Neural cell (in vitro differentiated cells): ENCODE results near the gene UBE2V1. TPM values are rescaled to one million over a fixed set of nuclear protein-coding genes. Genes with fewer than 3 reads are reported as not detected.

Experiments used
- H2AFZ ChIP-seq: fragments of 200-600, 300-800 bp; sonication (generic), shearing (Covaris generic); 2 replicates; pipeline ENCODE4 v1.6.0; 2014; ENCODE audit warnings: low read depth, mild to moderate bottlenecking, antibody characterized with exemption, low read length, moderate library complexity
- H3F3A ChIP-seq: fragments of 200-600 bp; shearing (Covaris generic); 2 replicates; pipeline ENCODE4 v1.6.1; 2016; ENCODE audit warnings: mild to moderate bottlenecking, moderate library complexity, mixed read lengths, antibody characterized with exemption, low read length; ENCODE audit not compliant: insufficient read depth, poor library complexity, severe bottlenecking
- H3K27ac ChIP-seq: fragments of 200-600, 300-800 bp; sonication (generic), shearing (Covaris generic); 2 replicates; pipeline ENCODE4 v1.5.1; 2014; ENCODE audit warnings: mild to moderate bottlenecking, low read length, moderate library complexity
- H3K27me3 ChIP-seq: fragments of 300-800, 200-600 bp; sonication (generic), shearing (Covaris generic); 2 replicates; pipeline ENCODE4 v1.6.0; 2014; ENCODE audit warnings: mild to moderate bottlenecking, low read depth, low read length, moderate library complexity; ENCODE audit not compliant: insufficient read depth
- H3K36me3 ChIP-seq: fragments of 300-800, 200-600 bp; sonication (generic), shearing (Covaris generic); 2 replicates; pipeline ENCODE4 v1.5.1; 2014; ENCODE audit warnings: mild to moderate bottlenecking, antibody characterized with exemption, low read length, moderate library complexity; ENCODE audit not compliant: insufficient read depth
- H3K4me2 ChIP-seq: fragments of 300-800, 200-600 bp; sonication (generic), shearing (Covaris generic); 2 replicates; pipeline ENCODE4 v1.6.0; 2014; ENCODE audit warnings: mild to moderate bottlenecking, low read length
- H3K4me3 ChIP-seq: fragments of 300-800, 200-600 bp; sonication (generic), shearing (Covaris generic); 2 replicates; pipeline ENCODE4 v1.5.1; 2014; ENCODE audit warnings: mild to moderate bottlenecking, low read length, moderate library complexity
- H3K79me2 ChIP-seq: fragments of 200-600 bp; shearing (Covaris generic); replicated peaks from 2 replicates; pipeline ENCODE4 v1.6.0; 2014; ENCODE audit warnings: mild to moderate bottlenecking, low read length, moderate library complexity; ENCODE audit not compliant: insufficient read depth
- H3K9ac ChIP-seq: fragments of 300-800, 200-600 bp; sonication (generic), shearing (Covaris generic); 2 replicates; pipeline ENCODE4 v1.6.1; 2016; ENCODE audit warnings: mild to moderate bottlenecking, low read length, mixed read lengths
- H3K9me2 ChIP-seq: fragments of 200-600 bp; shearing (Covaris generic); 2 replicates; pipeline ENCODE4 v1.6.1; 2016; ENCODE audit warnings: mild to moderate bottlenecking, low read length, mixed read lengths; ENCODE audit not compliant: insufficient read depth
- H3K9me3 ChIP-seq: fragments of 200-600, 300-800 bp; sonication (generic), shearing (Covaris generic); 2 replicates; pipeline ENCODE4 v1.6.1; 2016; ENCODE audit warnings: mild to moderate bottlenecking, mixed run types, low read length, moderate library complexity, mixed read lengths
- H4K20me1 ChIP-seq: fragments of 200-600 bp; shearing (Covaris generic); 2 replicates; pipeline ENCODE4 v1.6.1; 2016; ENCODE audit warnings: mild to moderate bottlenecking, mixed run types; ENCODE audit not compliant: insufficient read depth
- EP300 ChIP-seq: fragments of 450-650 bp; conservative IDR thresholded peaks from 2 replicates; pipeline ENCODE4 v1.6.1; 2014; ENCODE audit warnings: antibody characterized with exemption, mild to moderate bottlenecking, moderate library complexity; ENCODE audit not compliant: poor library complexity, severe bottlenecking
- EZH2 ChIP-seq: fragments of 200-600, 300-800 bp; shearing (Covaris generic), sonication (generic); IDR thresholded peaks from 2 replicates; pipeline ENCODE4 v1.6.1; 2014; ENCODE audit warnings: antibody characterized with exemption, low read length, borderline replicate concordance, mild to moderate bottlenecking; ENCODE audit not compliant: insufficient read depth, poor library complexity, severe bottlenecking
- MXI1 ChIP-seq: fragments of 450-650 bp; conservative IDR thresholded peaks from 2 replicates; pipeline ENCODE4 v1.6.1; 2014; ENCODE audit warnings: antibody characterized with exemption, mild to moderate bottlenecking; ENCODE audit not compliant: poor library complexity, severe bottlenecking
- POLR2AphosphoS5 ChIP-seq: IDR thresholded peaks from 2 replicates; pipeline ENCODE4 v1.6.1; 2012
- RAD21 ChIP-seq: fragments of 450-650 bp; conservative IDR thresholded peaks from 2 replicates; pipeline ENCODE4 v1.6.1; 2014; ENCODE audit warnings: antibody characterized with exemption, mild to moderate bottlenecking, moderate library complexity
- REST ChIP-seq: IDR thresholded peaks from 2 replicates; pipeline ENCODE4 v1.6.1; 2012; ENCODE audit warnings: borderline replicate concordance
- SMC3 ChIP-seq: fragments of 450-650 bp; conservative IDR thresholded peaks from 2 replicates; pipeline ENCODE4 v1.6.1; 2014; ENCODE audit warnings: antibody characterized with exemption, mild to moderate bottlenecking, moderate library complexity; ENCODE audit not compliant: poor library complexity
- TAF1 ChIP-seq: IDR thresholded peaks from 2 replicates; pipeline ENCODE4 v1.6.1; 2012; ENCODE audit warnings: low read depth
- polyA plus RNA-seq: library from polyadenylated mRNA; depleted of rRNA; stranded (reverse); fragments of >200 nt; gene quantifications from 2 replicates; pipeline ENCODE4 v1.2.3, GENCODE V29; 2014
- TF ChIP-seq, protein P1 (sequence below): fragments of 450-650 bp; IDR thresholded peaks from 2 replicates; pipeline ENCODE4 v1.5.1; 2014; ENCODE audit warnings: antibody characterized with exemption, mild to moderate bottlenecking, moderate library complexity; ENCODE audit not compliant: poor library complexity, severe bottlenecking

UBE2V1 gene
- polyA plus RNA-seq, 1 donor from 2014 or later, result 34.4 TPM

- H3K36me3 ChIP-seq, result no peaks in the 10 kb centered on the region
Observed at GRCh38 chr20:50070361-50070760, 42.6 kb downstream of the UBE2V1 start.

GRCh38 chr20:50068041-50068651, 44.8 kb downstream of the UBE2V1 start:
- H3K27ac ChIP-seq, result no peak overlapping the region
- no peak overlapping the region for H3K4me3 ChIP-seq
- no peaks in the 10 kb centered on the region for H4K20me1 ChIP-seq
- H3K4me2 ChIP-seq, result no peak overlapping the region
- no peak overlapping the region for H3K9ac ChIP-seq
- TF ChIP-seq, protein P1, sequence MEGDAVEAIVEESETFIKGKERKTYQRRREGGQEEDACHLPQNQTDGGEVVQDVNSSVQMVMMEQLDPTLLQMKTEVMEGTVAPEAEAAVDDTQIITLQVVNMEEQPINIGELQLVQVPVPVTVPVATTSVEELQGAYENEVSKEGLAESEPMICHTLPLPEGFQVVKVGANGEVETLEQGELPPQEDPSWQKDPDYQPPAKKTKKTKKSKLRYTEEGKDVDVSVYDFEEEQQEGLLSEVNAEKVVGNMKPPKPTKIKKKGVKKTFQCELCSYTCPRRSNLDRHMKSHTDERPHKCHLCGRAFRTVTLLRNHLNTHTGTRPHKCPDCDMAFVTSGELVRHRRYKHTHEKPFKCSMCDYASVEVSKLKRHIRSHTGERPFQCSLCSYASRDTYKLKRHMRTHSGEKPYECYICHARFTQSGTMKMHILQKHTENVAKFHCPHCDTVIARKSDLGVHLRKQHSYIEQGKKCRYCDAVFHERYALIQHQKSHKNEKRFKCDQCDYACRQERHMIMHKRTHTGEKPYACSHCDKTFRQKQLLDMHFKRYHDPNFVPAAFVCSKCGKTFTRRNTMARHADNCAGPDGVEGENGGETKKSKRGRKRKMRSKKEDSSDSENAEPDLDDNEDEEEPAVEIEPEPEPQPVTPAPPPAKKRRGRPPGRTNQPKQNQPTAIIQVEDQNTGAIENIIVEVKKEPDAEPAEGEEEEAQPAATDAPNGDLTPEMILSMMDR, result no peak
- no peak for TF ChIP-seq MXI1
- no peak for TF ChIP-seq TAF1
- no peak for TF ChIP-seq RAD21
- TF ChIP-seq EP300, result no peak
- TF ChIP-seq SMC3, result no peak
- no peak for TF ChIP-seq POLR2AphosphoS5
- TF ChIP-seq EZH2, result no peak
- H2AFZ ChIP-seq, result no peak overlapping the region
- H3K36me3 ChIP-seq, result no peaks in the 10 kb centered on the region
- no peaks in the 10 kb centered on the region for H3K9me2 ChIP-seq
- no peaks in the 10 kb centered on the region for H3F3A ChIP-seq
- no peaks in the 10 kb centered on the region for H3K27me3 ChIP-seq
- H3K79me2 ChIP-seq, result no peaks in the 10 kb centered on the region
- no peaks in the 10 kb centered on the region for H3K9me3 ChIP-seq

More at GRCh38 chr20:50070361-50070760, 42.6 kb downstream of the UBE2V1 start:
- H3K9me3 ChIP-seq, result no peaks in the 10 kb centered on the region
- no peak overlapping the region for H2AFZ ChIP-seq
- no peaks in the 10 kb centered on the region for H3K27me3 ChIP-seq
- TF ChIP-seq EP300, result no peak
- TF ChIP-seq, protein P1, result no peak
- TF ChIP-seq TAF1, result no peak
- TF ChIP-seq RAD21, result no peak
- no peak for TF ChIP-seq POLR2AphosphoS5
- TF ChIP-seq REST, result no peak
- H3F3A ChIP-seq, result no peaks in the 10 kb centered on the region
- H3K79me2 ChIP-seq, result no peaks in the 10 kb centered on the region
- no peaks in the 10 kb centered on the region for H3K9me2 ChIP-seq
- H3K27ac ChIP-seq, result no peak overlapping the region
- H3K4me3 ChIP-seq, result no peak overlapping the region
- H3K9ac ChIP-seq, result no peak overlapping the region
- no peak overlapping the region for H3K4me2 ChIP-seq
- H4K20me1 ChIP-seq, result no peaks in the 10 kb centered on the region
